OCI-LY7 (cell line): ENCODE measurements around the gene PRKAG2. TPM values are rescaled to one million over a fixed set of nuclear protein-coding genes. Genes with fewer than 3 reads are reported as not detected.
A peak's percentile ranks its signal among the peaks of the same experiment; 100 is the strongest.

Experiments
- BruUV-seq: library from RNA; stranded (reverse); fragments of 400-500 nt; replicated peaks from 2 replicates; lab custom pipeline; 2021; lab: Mats Ljungman, UMichigan
- CTCF ChIA-PET: fragments of 300-600 bp; sonication (Branson Sonifier 250); formaldehyde crosslinking; loops from one replicate; lab custom pipeline; 2022; ENCODE audit warnings: antibody characterized with exemption; ENCODE audit not compliant: unreplicated experiment; lab: Charles Lee
- POLR2A ChIA-PET: fragments of 300-600 bp; sonication (Branson Sonifier 250); formaldehyde crosslinking; loops from one replicate; lab custom pipeline; 2022; ENCODE audit warnings: antibody characterized with exemption; lab: Charles Lee
- DNase-seq: peaks from one replicate; pipeline ENCODE4 v3.0.0-alpha.2; 2015; ENCODE audit warnings: low spot score
- H2AFZ ChIP-seq: fragments of 200-600 bp; sonication (generic), shearing (Covaris generic); 2 replicates; pipeline ENCODE4 v1.6.1; 2014; ENCODE audit warnings: mild to moderate bottlenecking, antibody characterized with exemption, low read length, moderate library complexity
- H3K27ac ChIP-seq: fragments of 200-600 bp; sonication (generic); 2 replicates; pipeline ENCODE4 v1.5.1; 2014; ENCODE audit warnings: mixed run types, low read depth, mild to moderate bottlenecking, moderate library complexity, low read length, inconsistent platforms; ENCODE audit not compliant: poor library complexity, severe bottlenecking
- H3K36me3 ChIP-seq: fragments of 200-600 bp; sonication (generic); 2 replicates; pipeline ENCODE4 v1.6.1; 2014; ENCODE audit warnings: mild to moderate bottlenecking, antibody characterized with exemption, low read length, moderate library complexity, mixed read lengths; ENCODE audit not compliant: insufficient read depth
- H3K4me1 ChIP-seq: fragments of 200-600 bp; sonication (generic); 2 replicates; pipeline ENCODE4 v1.5.1; 2014; ENCODE audit warnings: mild to moderate bottlenecking, low read length; ENCODE audit not compliant: insufficient read depth, poor library complexity, severe bottlenecking
- H3K4me2 ChIP-seq: fragments of 200-600 bp; sonication (generic); 2 replicates; pipeline ENCODE4 v1.6.1; 2014; ENCODE audit warnings: mild to moderate bottlenecking, low read length
- H3K4me3 ChIP-seq: fragments of 200-600 bp; sonication (generic); 2 replicates; pipeline ENCODE4 v1.5.1; 2014; ENCODE audit warnings: mild to moderate bottlenecking, low read depth, low read length; ENCODE audit not compliant: poor library complexity, severe bottlenecking
- H3K79me2 ChIP-seq: fragments of 200-600 bp; sonication (generic); 2 replicates; pipeline ENCODE4 v1.6.1; 2016; ENCODE audit warnings: low read depth, mild to moderate bottlenecking, low read length, moderate library complexity, mixed read lengths; ENCODE audit not compliant: insufficient read depth
- H3K9me2 ChIP-seq: fragments of 200-600 bp; sonication (generic); 2 replicates; pipeline ENCODE4 v1.6.1; 2016; ENCODE audit warnings: mild to moderate bottlenecking, low read length, mixed read lengths; ENCODE audit not compliant: insufficient read depth
- H3K9me3 ChIP-seq: fragments of 200-600 bp; sonication (generic); 2 replicates; pipeline ENCODE4 v1.6.1; 2014; ENCODE audit warnings: mild to moderate bottlenecking, mixed run types, low read length, mixed read lengths
- H4K20me1 ChIP-seq: fragments of 200-600 bp; sonication (generic); 2 replicates; pipeline ENCODE4 v1.6.1; 2014; ENCODE audit warnings: mild to moderate bottlenecking, antibody characterized with exemption, low read length, moderate library complexity, mixed read lengths; ENCODE audit not compliant: insufficient read depth
- EZH2phosphoT487 ChIP-seq: fragments of 200-600 bp; sonication (generic); IDR thresholded peaks from 2 replicates; pipeline ENCODE4 v1.6.1; 2018; ENCODE audit warnings: low read depth, borderline replicate concordance, mild to moderate bottlenecking, mixed run types, antibody characterized with exemption, low read length, moderate library complexity, mixed read lengths
- intact Hi-C: fragments of 100-400 bp; cut with micrococcal nuclease; formaldehyde crosslinking; loops from one replicate; pipeline ENCODE4 v1.10.0; 2022; ENCODE audit not compliant: unreplicated experiment
- total RNA-seq, 2 experiments: library from RNA; depleted of rRNA in 1 of 2; stranded (reverse); fragments of >200 nt in 1 of 2; shearing (Covaris generic) in 1 of 2; gene quantifications; 2 replicates each; pipeline ENCODE4 v1.2.3, GENCODE V29; 2014 to 2022
- TF ChIP-seq, protein P1 (sequence below): fragments of 200-600 bp; sonication (generic); conservative IDR thresholded peaks from 2 replicates; pipeline ENCODE4 v1.5.1; 2014; ENCODE audit warnings: mild to moderate bottlenecking, antibody characterized with exemption, low read length, moderate library complexity, mixed read lengths

Gene PRKAG2
- total RNA-seq, 2 experiments from 2014 or later = 1.2 to 5.1 TPM

DNA sequence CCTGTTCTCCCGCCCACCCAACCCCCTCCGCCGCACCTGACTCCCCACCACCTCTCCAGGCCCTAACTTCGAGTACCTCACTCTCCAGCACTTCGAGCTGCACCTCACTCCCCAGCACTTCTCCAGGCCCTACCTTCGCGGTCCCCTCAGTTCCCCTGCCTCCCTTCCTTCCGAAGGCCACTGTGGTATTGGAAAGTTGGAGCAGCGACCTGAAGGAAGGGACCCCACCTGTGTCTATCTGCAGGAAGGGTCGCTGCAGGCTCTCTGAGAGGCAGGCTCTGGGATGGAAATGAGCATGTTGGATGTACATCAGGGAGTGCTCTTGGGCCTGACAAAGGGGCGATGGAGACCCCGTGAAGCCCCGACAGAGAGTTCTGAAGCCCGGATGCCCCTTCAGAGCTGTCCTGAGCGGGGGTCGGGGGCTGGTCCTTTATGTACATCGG lies 122.2 kb downstream of the PRKAG2 start:
- Histone ChIP-seq H3K4me3 (no peak overlapping the region), H3K9me3 (no peaks in the 10 kb centered on the region), H3K36me3 (no peaks in the 10 kb centered on the region), H3K27ac (no peak overlapping the region), H2AFZ (no peak overlapping the region), H3K4me2 (no peak overlapping the region), H3K4me1 (no peaks in the 10 kb centered on the region), H4K20me1 (no peaks in the 10 kb centered on the region), H3K9me2 (no peaks in the 10 kb centered on the region), H3K79me2 (no peaks in the 10 kb centered on the region)
- no TSS peak for BruUV-seq
- ChIA-PET POLR2A (no interaction called here), CTCF (no interaction called here)
- DNase-seq = no peak
- no peak for TF ChIP-seq EZH2phosphoT487
- TF ChIP-seq, protein P1, sequence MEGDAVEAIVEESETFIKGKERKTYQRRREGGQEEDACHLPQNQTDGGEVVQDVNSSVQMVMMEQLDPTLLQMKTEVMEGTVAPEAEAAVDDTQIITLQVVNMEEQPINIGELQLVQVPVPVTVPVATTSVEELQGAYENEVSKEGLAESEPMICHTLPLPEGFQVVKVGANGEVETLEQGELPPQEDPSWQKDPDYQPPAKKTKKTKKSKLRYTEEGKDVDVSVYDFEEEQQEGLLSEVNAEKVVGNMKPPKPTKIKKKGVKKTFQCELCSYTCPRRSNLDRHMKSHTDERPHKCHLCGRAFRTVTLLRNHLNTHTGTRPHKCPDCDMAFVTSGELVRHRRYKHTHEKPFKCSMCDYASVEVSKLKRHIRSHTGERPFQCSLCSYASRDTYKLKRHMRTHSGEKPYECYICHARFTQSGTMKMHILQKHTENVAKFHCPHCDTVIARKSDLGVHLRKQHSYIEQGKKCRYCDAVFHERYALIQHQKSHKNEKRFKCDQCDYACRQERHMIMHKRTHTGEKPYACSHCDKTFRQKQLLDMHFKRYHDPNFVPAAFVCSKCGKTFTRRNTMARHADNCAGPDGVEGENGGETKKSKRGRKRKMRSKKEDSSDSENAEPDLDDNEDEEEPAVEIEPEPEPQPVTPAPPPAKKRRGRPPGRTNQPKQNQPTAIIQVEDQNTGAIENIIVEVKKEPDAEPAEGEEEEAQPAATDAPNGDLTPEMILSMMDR = no peak
- intact Hi-C loops = loop anchor here (5.0 to 10.0 kb wide), 2 partner anchors 127 to 180 kb away; no protein-coding TSS in a partner anchor

DNA sequence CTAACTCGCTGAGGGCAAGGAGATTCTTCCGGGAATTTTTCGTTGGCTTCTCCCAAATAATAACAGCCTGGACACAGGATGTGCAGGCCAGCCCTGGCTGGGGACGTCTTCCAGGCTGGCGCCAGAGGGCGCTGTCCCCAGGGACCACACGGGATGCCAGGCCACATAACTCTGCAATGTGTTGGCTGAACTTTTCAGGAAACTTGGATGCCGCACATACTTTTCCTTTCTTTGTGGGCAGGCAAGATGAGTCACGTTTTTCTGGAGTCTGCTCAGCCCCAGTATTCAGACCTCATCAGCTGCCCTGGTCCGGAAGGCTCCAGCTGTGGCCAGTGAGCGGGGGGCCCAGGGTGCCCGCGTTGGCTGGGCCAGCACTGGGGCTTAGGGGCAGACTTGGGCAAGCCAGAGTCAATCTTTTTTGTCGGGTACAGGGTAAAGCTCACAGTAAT lies 122.7 kb downstream of the PRKAG2 start:
- Histone ChIP-seq H3K27ac (no peak overlapping the region), H4K20me1 (no peaks in the 10 kb centered on the region), H3K9me2 (no peaks in the 10 kb centered on the region), H3K4me3 (no peak overlapping the region), H3K36me3 (no peaks in the 10 kb centered on the region), H2AFZ (no peak overlapping the region), H3K4me2 (no peak overlapping the region), H3K79me2 (no peaks in the 10 kb centered on the region), H3K9me3 (no peaks in the 10 kb centered on the region), H3K4me1 (no peaks in the 10 kb centered on the region)
- no TSS peak for BruUV-seq
- TF ChIP-seq EZH2phosphoT487 = no peak
- TF ChIP-seq, protein P1 = peak; percentile 87
- peak; percentile 66 for DNase-seq
- CTCF ChIA-PET = interaction anchor here (0.6 kb wide), 1 partner anchor 62 kb away, joined by 3 read pairs; no protein-coding TSS in a partner anchor
- POLR2A ChIA-PET = no interaction called here
- intact Hi-C loops = loop anchor here (10.0 kb wide), 1 partner anchor 179 kb away; no protein-coding TSS in a partner anchor

DNA sequence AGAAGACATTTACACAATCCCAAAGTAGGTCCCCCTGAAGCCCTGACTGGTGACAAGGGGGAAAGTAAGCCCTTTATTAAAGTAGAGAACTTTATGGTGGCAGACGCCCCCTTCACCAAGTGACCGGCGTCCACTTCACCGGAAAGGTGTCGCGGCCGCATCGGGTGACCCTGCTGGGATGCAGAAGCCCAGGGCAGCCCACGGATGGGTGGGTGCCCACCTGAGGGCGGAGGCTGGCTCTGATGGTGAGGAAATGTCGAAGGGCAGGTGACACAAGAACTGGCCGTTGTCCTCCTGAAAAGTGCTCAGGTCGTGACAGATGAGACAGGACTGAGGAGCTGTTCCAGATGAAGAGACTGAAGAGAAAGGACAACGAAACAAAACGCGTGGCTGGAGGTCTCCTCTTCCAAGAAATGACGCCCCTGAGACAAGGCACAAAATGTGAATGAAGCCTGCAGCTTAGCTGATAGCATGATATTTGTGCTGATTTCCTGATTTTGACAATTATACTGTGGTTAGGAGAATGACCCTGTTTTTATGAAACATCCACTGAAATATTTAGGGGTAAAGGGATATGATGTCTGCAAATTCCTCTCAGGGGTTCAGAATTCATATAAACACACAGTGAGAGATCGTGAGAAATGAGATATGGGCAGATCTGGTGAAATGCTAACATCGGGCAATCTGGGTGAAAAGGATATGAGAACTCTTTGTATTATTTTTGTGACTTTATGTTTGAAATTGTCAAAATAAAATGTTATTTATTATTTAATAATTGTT lies 123.9 kb downstream of the PRKAG2 start:
- H2AFZ ChIP-seq = no peak overlapping the region
- DNase-seq = no peak
- no peaks in the 10 kb centered on the region for H3K36me3 ChIP-seq
- CTCF ChIA-PET = no interaction called here
- intact Hi-C loops = loop anchor here (10.0 kb wide), 1 partner anchor 178 kb away; no protein-coding TSS in a partner anchor
- no peak overlapping the region for H3K4me2 ChIP-seq
- H3K4me3 ChIP-seq = no peak overlapping the region
- TF ChIP-seq, protein P1 = no peak
- TF ChIP-seq EZH2phosphoT487 = no peak
- H3K9me2 ChIP-seq = no peaks in the 10 kb centered on the region
- no peaks in the 10 kb centered on the region for H3K4me1 ChIP-seq
- H3K9me3 ChIP-seq = no peaks in the 10 kb centered on the region
- no peaks in the 10 kb centered on the region for H4K20me1 ChIP-seq
- no peaks in the 10 kb centered on the region for H3K79me2 ChIP-seq
- no TSS peak for BruUV-seq
- H3K27ac ChIP-seq = no peak overlapping the region
- POLR2A ChIA-PET = no interaction called here
